GM12878 (cell line): ENCODE measurements around the gene ISG15.

Experiments
- YY1 ChIP-seq: IDR thresholded peaks from 2 replicates; pipeline ENCODE4 v1.6.1; 2011; ENCODE audit warnings: low read depth, mild to moderate bottlenecking, low read length
- TF ChIP-seq, protein P1 (sequence below): IDR thresholded peaks from 2 replicates; pipeline ENCODE4 v1.6.1; 2011; ENCODE audit warnings: low read depth, mild to moderate bottlenecking, low read length, moderate library complexity, borderline replicate concordance; ENCODE audit errors: extremely low read depth
- TF ChIP-seq, protein P2 (sequence below), 3 experiments: IDR thresholded peaks in 2 of 3; conservative IDR thresholded peaks in 1 of 3; 2 replicates each; pipeline ENCODE4 v1.5.1; 2011; ENCODE audit warnings: low read depth in 3 of 3, low read length in 3 of 3, mild to moderate bottlenecking in 3 of 3, control low read depth in 2 of 3, moderate library complexity in 2 of 3, inconsistent platforms in 1 of 3, mixed read lengths in 1 of 3; ENCODE audit not compliant: control insufficient read depth in 2 of 3, insufficient read depth in 1 of 3; ENCODE audit errors: extremely low read depth in 1 of 3

DNA sequence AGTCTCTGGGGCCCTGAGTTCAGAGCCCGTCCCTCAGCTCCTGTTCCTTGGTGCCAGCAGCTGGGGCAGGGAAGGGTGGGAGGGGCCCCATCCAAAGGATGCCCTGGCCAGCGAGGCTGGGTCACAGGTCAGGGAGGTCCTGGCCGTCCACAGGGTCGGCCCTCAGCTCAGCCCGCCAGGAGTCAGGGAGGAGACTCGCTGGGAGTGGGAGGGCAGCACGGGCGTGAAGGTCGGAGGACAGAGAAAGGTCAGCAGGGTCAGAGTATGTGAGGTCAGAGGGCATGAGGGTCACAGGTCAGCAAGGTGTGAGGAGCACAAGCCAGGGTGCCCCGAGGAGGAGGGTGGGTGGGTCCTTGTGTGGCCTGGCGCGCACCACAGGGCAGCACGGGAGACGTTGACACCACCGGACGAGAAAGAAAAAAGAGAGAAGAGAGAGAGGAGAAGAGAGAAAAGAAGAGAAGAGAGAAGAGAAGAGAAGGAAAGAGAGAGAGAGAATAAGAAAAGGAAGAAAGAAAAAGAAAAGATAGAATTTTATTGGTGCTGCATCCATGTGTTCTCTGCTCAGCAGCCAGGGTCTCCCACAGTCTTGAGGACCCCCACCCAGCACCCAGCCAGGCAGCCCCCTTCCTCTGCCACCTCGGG lies 38.5 kb upstream of the ISG15 start:
- TF ChIP-seq, protein P1, sequence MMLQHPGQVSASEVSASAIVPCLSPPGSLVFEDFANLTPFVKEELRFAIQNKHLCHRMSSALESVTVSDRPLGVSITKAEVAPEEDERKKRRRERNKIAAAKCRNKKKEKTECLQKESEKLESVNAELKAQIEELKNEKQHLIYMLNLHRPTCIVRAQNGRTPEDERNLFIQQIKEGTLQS = no peak
- TF ChIP-seq, protein P2, sequence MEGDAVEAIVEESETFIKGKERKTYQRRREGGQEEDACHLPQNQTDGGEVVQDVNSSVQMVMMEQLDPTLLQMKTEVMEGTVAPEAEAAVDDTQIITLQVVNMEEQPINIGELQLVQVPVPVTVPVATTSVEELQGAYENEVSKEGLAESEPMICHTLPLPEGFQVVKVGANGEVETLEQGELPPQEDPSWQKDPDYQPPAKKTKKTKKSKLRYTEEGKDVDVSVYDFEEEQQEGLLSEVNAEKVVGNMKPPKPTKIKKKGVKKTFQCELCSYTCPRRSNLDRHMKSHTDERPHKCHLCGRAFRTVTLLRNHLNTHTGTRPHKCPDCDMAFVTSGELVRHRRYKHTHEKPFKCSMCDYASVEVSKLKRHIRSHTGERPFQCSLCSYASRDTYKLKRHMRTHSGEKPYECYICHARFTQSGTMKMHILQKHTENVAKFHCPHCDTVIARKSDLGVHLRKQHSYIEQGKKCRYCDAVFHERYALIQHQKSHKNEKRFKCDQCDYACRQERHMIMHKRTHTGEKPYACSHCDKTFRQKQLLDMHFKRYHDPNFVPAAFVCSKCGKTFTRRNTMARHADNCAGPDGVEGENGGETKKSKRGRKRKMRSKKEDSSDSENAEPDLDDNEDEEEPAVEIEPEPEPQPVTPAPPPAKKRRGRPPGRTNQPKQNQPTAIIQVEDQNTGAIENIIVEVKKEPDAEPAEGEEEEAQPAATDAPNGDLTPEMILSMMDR (IDR thresholded peaks at IDR 0.05 in 2 of 3, conservative IDR thresholded peaks at IDR 0.05 in 1 of 3; ENCODE audit: control insufficient read depth in 2 of 3, extremely low read depth in 1 of 3, insufficient read depth in 1 of 3, low read depth in 3 of 3, low read length in 3 of 3) = no peak
- no peak for TF ChIP-seq YY1
